Stomach (tissue), 4 donors: ENCODE measurements around the gene ULBP2.

Experiments
- CTCF ChIP-seq, 7 experiments: fragments of 450-650 bp in 4 of 7; fragments of 200-600 bp in 3 of 7; sonication (generic) in 3 of 7; IDR thresholded peaks; one replicate each; pipeline ENCODE4 v1.5.1; 2016 to 2019; ENCODE audit warnings: antibody characterized with exemption in 7 of 7, control low read depth in 2 of 7, mild to moderate bottlenecking in 1 of 7
- EP300 ChIP-seq: sonication (generic); formaldehyde crosslinking; IDR thresholded peaks from one replicate; pipeline ENCODE4 v1.6.1; 2017; ENCODE audit warnings: antibody characterized with exemption
- POLR2A ChIP-seq, 4 donors: fragments of 450-650 bp; IDR thresholded peaks; one replicate each; pipeline ENCODE4 v1.6.1; 2016; ENCODE audit warnings: antibody characterized with exemption in 4 of 4, control low read depth in 2 of 4, mild to moderate bottlenecking in 1 of 4, moderate library complexity in 1 of 4

- no peak for TF ChIP-seq CTCF (IDR thresholded peaks at IDR 0.05)
- no peak for TF ChIP-seq POLR2A (IDR thresholded peaks at IDR 0.05)
- TF ChIP-seq EP300 = no peak
Observed at GRCh38 chr6:149925253-149925973, 16.4 kb upstream of the ULBP2 start.
